Ishikawa (cell line): ENCODE results near the gene DGKQ.

Source experiments
- CEBPB ChIP-seq: IDR thresholded peaks from 2 replicates; pipeline ENCODE4 v1.6.1; 2012
- CREB1 ChIP-seq: IDR thresholded peaks from 2 replicates; pipeline ENCODE4 v1.6.1; 2012; ENCODE audit warnings: low read depth
- EGR1 ChIP-seq: IDR thresholded peaks from 2 replicates; pipeline ENCODE4 v1.6.1; 2012
- EP300 ChIP-seq: IDR thresholded peaks from 2 replicates; pipeline ENCODE4 v1.6.1; 2012; ENCODE audit warnings: borderline replicate concordance
- FOXM1 ChIP-seq: IDR thresholded peaks from 2 replicates; pipeline ENCODE4 v1.6.1; 2012; ENCODE audit warnings: low read depth, borderline replicate concordance
- MAX ChIP-seq: IDR thresholded peaks from 2 replicates; pipeline ENCODE4 v1.6.1; 2012
- NFIC ChIP-seq: IDR thresholded peaks from 2 replicates; pipeline ENCODE4 v1.6.1; 2012
- RAD21 ChIP-seq: IDR thresholded peaks from 2 replicates; pipeline ENCODE4 v1.6.1; 2012; ENCODE audit warnings: low read depth
- REST ChIP-seq: IDR thresholded peaks from 2 replicates; pipeline ENCODE4 v1.6.1; 2012; ENCODE audit warnings: low read depth, mild to moderate bottlenecking
- TAF1 ChIP-seq: IDR thresholded peaks from 2 replicates; pipeline ENCODE4 v1.6.1; 2012; ENCODE audit warnings: low read depth, mild to moderate bottlenecking
- TCF12 ChIP-seq: IDR thresholded peaks from 2 replicates; pipeline ENCODE4 v1.6.1; 2012; ENCODE audit warnings: low read depth
- TEAD4 ChIP-seq: IDR thresholded peaks from 2 replicates; pipeline ENCODE4 v1.6.1; 2012
- USF1 ChIP-seq: IDR thresholded peaks from 2 replicates; pipeline ENCODE4 v1.6.1; 2012
- YY1 ChIP-seq: IDR thresholded peaks from 2 replicates; pipeline ENCODE4 v1.6.1; 2012; ENCODE audit warnings: low read depth
- ZBTB7A ChIP-seq: IDR thresholded peaks from 2 replicates; pipeline ENCODE4 v1.6.1; 2012; ENCODE audit warnings: low read depth

Gene DGKQ

GRCh38 chr4:1013225-1014073, 40.1 kb upstream of the DGKQ start:
- no peak for TF ChIP-seq NFIC
- TF ChIP-seq REST = peak; percentile 42; the same call in 1 of the 2 replicates

- peak; percentile 53; the same call in 1 of the 2 replicates for TF ChIP-seq EP300
- peak; percentile 77 for TF ChIP-seq EGR1
- TF ChIP-seq CREB1 = no peak
- peak; percentile 13; the same call in 1 of the 2 replicates for TF ChIP-seq MAX
- TF ChIP-seq TAF1 = no peak
- peak; percentile 90 for TF ChIP-seq NFIC
- TF ChIP-seq ZBTB7A = peak; percentile 84; the same call in 1 of the 2 replicates
- TF ChIP-seq YY1 = peak; percentile 48; the same call in 1 of the 2 replicates
- peak; percentile 93 for TF ChIP-seq TCF12
- TF ChIP-seq CEBPB = peak; percentile 15; the same call in 1 of the 2 replicates
- TF ChIP-seq REST = no peak
- no peak for TF ChIP-seq USF1
- TF ChIP-seq TEAD4 = peak; percentile 81
- peak; percentile 40; the same call in 1 of the 2 replicates for TF ChIP-seq FOXM1
- no peak for TF ChIP-seq RAD21
These were observed 38.8 kb upstream of the DGKQ start for GRCh38 chr4:1012034-1012739.

GRCh38 chr4:1011666-1012033, 38.3 kb upstream of the DGKQ start:
- no peak for TF ChIP-seq EP300
- TF ChIP-seq USF1 = no peak
- TF ChIP-seq CEBPB = no peak
- TF ChIP-seq MAX = no peak
- TF ChIP-seq TEAD4 = no peak
- no peak for TF ChIP-seq NFIC
- no peak for TF ChIP-seq ZBTB7A
- TF ChIP-seq EGR1 = no peak
- no peak for TF ChIP-seq REST
- TF ChIP-seq FOXM1 = no peak
- no peak for TF ChIP-seq TCF12
- TF ChIP-seq CREB1 = no peak
- TF ChIP-seq RAD21 = no peak
- no peak for TF ChIP-seq YY1
- no peak for TF ChIP-seq TAF1

GRCh38 chr4:1011022-1011665, 37.8 kb upstream of the DGKQ start, which contains the start of gene FGFRL1:
Gene FGFRL1, plus strand, starts transcription at chr4:1011626. Its CDS starts 860 bp downstream, at chr4:1012486.
- TF ChIP-seq ZBTB7A = peak; percentile 64
- no peak for TF ChIP-seq TEAD4
- TF ChIP-seq USF1 = no peak
- peak; percentile 6; the same call in 1 of the 2 replicates for TF ChIP-seq MAX
- no peak for TF ChIP-seq NFIC
- no peak for TF ChIP-seq EP300
- TF ChIP-seq TCF12 = no peak
- peak; percentile 73 for TF ChIP-seq EGR1
- TF ChIP-seq RAD21 = no peak
